H1 (cell line): ENCODE results near the gene NUMB. TPM values are rescaled to one million over a fixed set of nuclear protein-coding genes. Genes with fewer than 3 reads are reported as not detected.

Source experiments
- CTCF ChIA-PET: fragments of 300-600 bp; sonication (Branson Sonifier 250); formaldehyde crosslinking; loops from one replicate; lab custom pipeline; 2021; ENCODE audit not compliant: partially characterized antibody; lab: Charles Lee
- POLR2A ChIA-PET: fragments of 300-600 bp; sonication (Branson Sonifier 250); formaldehyde crosslinking; loops from one replicate; lab custom pipeline; 2021; ENCODE audit warnings: inconsistent platforms; ENCODE audit not compliant: partially characterized antibody; lab: Charles Lee
- DNase-seq, 2 experiments: peaks; one replicate each; pipeline versions ENCODE4 v3.0.0 to v3.0.0-alpha.2; 2010 to 2022; ENCODE audit warnings: low spot score in 2 of 2, low read depth in 1 of 2, mixed read lengths in 1 of 2
- FAIRE-seq: peaks from 2 replicates; lab custom pipeline; 2011; peaks lifted over from hg19 to GRCh38; lab: Jason Lieb, UNC
- H2AFZ ChIP-seq: 2 replicates; pipeline ENCODE4 v1.8.1; 2012; ENCODE audit warnings: low read length, inconsistent platforms
- H2AK5ac ChIP-seq: 2 replicates; pipeline ENCODE4 v1.6.1; 2013; ENCODE audit warnings: low read depth, low read length
- H2BK120ac ChIP-seq: replicated peaks from 2 replicates; pipeline ENCODE3; 2013; ENCODE audit warnings: low read depth, low read length, inconsistent platforms
- H2BK12ac ChIP-seq: 2 replicates; pipeline ENCODE4 v1.6.1; 2013; ENCODE audit warnings: low read depth, low read length
- H2BK15ac ChIP-seq: 2 replicates; pipeline ENCODE4 v1.6.1; 2013; ENCODE audit warnings: low read length
- H2BK20ac ChIP-seq: 2 replicates; pipeline ENCODE4 v1.6.1; 2013; ENCODE audit warnings: low read length
- H2BK5ac ChIP-seq: 2 replicates; pipeline ENCODE4 v1.6.1; 2013; ENCODE audit warnings: low read depth, low read length
- H3K14ac ChIP-seq: 2 replicates; pipeline ENCODE4 v1.6.1; 2013; ENCODE audit warnings: inconsistent platforms; ENCODE audit not compliant: insufficient read length
- H3K18ac ChIP-seq: 2 replicates; pipeline ENCODE4 v1.6.1; 2013; ENCODE audit warnings: low read length; ENCODE audit errors: extremely low read depth
- H3K23ac ChIP-seq: 2 replicates; pipeline ENCODE4 v1.6.1; 2013; ENCODE audit warnings: inconsistent platforms; ENCODE audit not compliant: insufficient read length
- H3K23me2 ChIP-seq: 2 replicates; pipeline ENCODE4 v1.6.1; 2013; ENCODE audit warnings: low read depth, low read length
- H3K27ac ChIP-seq: 2 replicates; pipeline ENCODE4 v1.6.1; 2011; ENCODE audit warnings: low read depth, low read length, inconsistent platforms
- H3K27me3 ChIP-seq, 4 experiments: replicated peaks in 1 of 4; 1 replicate in 1 of 4; 2 replicates in 3 of 4; pipeline versions ENCODE4 v1.6.1 to v1.8.1; 2011 to 2013; ENCODE audit warnings: low read length in 3 of 4, mild to moderate bottlenecking in 3 of 4, inconsistent platforms in 2 of 4, mixed read lengths in 2 of 4, moderate library complexity in 1 of 4; ENCODE audit not compliant: control insufficient read depth in 3 of 4, insufficient read depth in 3 of 4; ENCODE audit errors: extremely low read depth in 1 of 4
- H3K36me3 ChIP-seq, 4 experiments: 2 replicates each; pipeline versions ENCODE4 v1.6.1 to v1.8.1; 2011 to 2013; ENCODE audit warnings: mild to moderate bottlenecking in 4 of 4, low read length in 3 of 4, moderate library complexity in 2 of 4, control low read depth in 1 of 4, inconsistent platforms in 1 of 4; ENCODE audit not compliant: insufficient read depth in 4 of 4, control insufficient read depth in 2 of 4
- H3K4ac ChIP-seq: replicated peaks from 2 replicates; pipeline ENCODE3; 2013; ENCODE audit warnings: low read length, low read depth, mixed read lengths, inconsistent platforms; ENCODE audit not compliant: insufficient read length
- H3K4me1 ChIP-seq, 4 experiments: replicated peaks in 1 of 4; 1 replicate in 1 of 4; 2 replicates in 3 of 4; pipeline versions ENCODE4 v1.6.1 to v1.8.1; 2011 to 2013; ENCODE audit warnings: low read length in 3 of 4, inconsistent platforms in 2 of 4, mixed read lengths in 1 of 4; ENCODE audit not compliant: insufficient read depth in 4 of 4, control insufficient read depth in 3 of 4
- H3K4me2 ChIP-seq, 2 experiments: 2 replicates each; pipeline versions ENCODE4 v1.6.1 to v1.8.1; 2011 to 2013; ENCODE audit warnings: low read depth in 2 of 2, low read length in 2 of 2, control low read depth in 1 of 2, inconsistent platforms in 1 of 2, mild to moderate bottlenecking in 1 of 2; ENCODE audit not compliant: insufficient read depth in 1 of 2
- H3K4me3 ChIP-seq, 4 experiments: fragments of 200-600, 300-600 bp in 1 of 4; sonication (generic), shearing (Covaris generic), sonication (Bioruptor Twin) in 1 of 4; 2 replicates each; pipeline versions ENCODE4 v1.5.1 to v1.8.1; 2011 to 2016; ENCODE audit warnings: low read length in 4 of 4, low read depth in 3 of 4, control low read depth in 2 of 4, inconsistent platforms in 2 of 4, mild to moderate bottlenecking in 2 of 4, mixed read lengths in 1 of 4, moderate library complexity in 1 of 4; ENCODE audit not compliant: insufficient read depth in 2 of 4; ENCODE audit errors: extremely low read depth in 1 of 4
- H3K56ac ChIP-seq: replicated peaks from 2 replicates; pipeline ENCODE3; 2013; ENCODE audit warnings: low read depth, mild to moderate bottlenecking, mixed read lengths, low read length, inconsistent platforms; ENCODE audit not compliant: insufficient read length
- H3K79me1 ChIP-seq: 2 replicates; pipeline ENCODE4 v1.6.1; 2013; ENCODE audit warnings: low read depth, low read length, control low read depth
- H3K79me2 ChIP-seq, 2 experiments: 2 replicates each; pipeline versions ENCODE4 v1.6.1 to v1.8.1; 2012 to 2013; ENCODE audit warnings: low read length in 2 of 2, mild to moderate bottlenecking in 2 of 2, inconsistent platforms in 1 of 2; ENCODE audit not compliant: insufficient read depth in 2 of 2, control insufficient read depth in 1 of 2
- H3K9ac ChIP-seq, 4 experiments: replicated peaks in 1 of 4; 1 replicate in 1 of 4; 2 replicates in 3 of 4; pipeline versions ENCODE4 v1.6.1 to v1.8.1; 2011 to 2013; ENCODE audit warnings: low read depth in 3 of 4, low read length in 3 of 4, control low read depth in 2 of 4, mild to moderate bottlenecking in 2 of 4, moderate library complexity in 2 of 4, inconsistent platforms in 1 of 4; ENCODE audit errors: extremely low read depth in 1 of 4
- H3K9me3 ChIP-seq, 2 experiments: 2 replicates each; pipeline versions ENCODE4 v1.6.1 to v1.8.1; 2012 to 2013; ENCODE audit warnings: mild to moderate bottlenecking in 2 of 2, moderate library complexity in 2 of 2, control low read depth in 1 of 2, inconsistent platforms in 1 of 2, low read depth in 1 of 2, low read length in 1 of 2, mixed read lengths in 1 of 2; ENCODE audit not compliant: insufficient read depth in 2 of 2
- H4K20me1 ChIP-seq, 2 experiments: replicated peaks in 1 of 2; 2 replicates each; pipeline versions ENCODE3 to v1.8.1; 2011 to 2013; ENCODE audit warnings: inconsistent platforms in 2 of 2, low read length in 2 of 2, mild to moderate bottlenecking in 1 of 2; ENCODE audit not compliant: insufficient read depth in 2 of 2, control insufficient read depth in 1 of 2
- H4K5ac ChIP-seq: 2 replicates; pipeline ENCODE4 v1.6.1; 2013; ENCODE audit warnings: low read length, low read depth, mixed read lengths, inconsistent platforms; ENCODE audit not compliant: insufficient read length
- H4K8ac ChIP-seq: 2 replicates; pipeline ENCODE4 v1.8.0; 2013; ENCODE audit warnings: mild to moderate bottlenecking, moderate library complexity, low read length, inconsistent platforms; ENCODE audit not compliant: insufficient read depth; ENCODE audit errors: extremely low read depth
- H4K91ac ChIP-seq: replicated peaks from 2 replicates; pipeline ENCODE3; 2013; ENCODE audit warnings: low read length, mixed read lengths, inconsistent platforms; ENCODE audit not compliant: insufficient read length
- CBX5 ChIP-seq: fragments of 300-800, 300-1000 bp; sonication (generic); IDR thresholded peaks from 2 replicates; pipeline ENCODE4 v1.7.1; 2016; ENCODE audit warnings: antibody characterized with exemption, low read length, low read depth
- CREB1 ChIP-seq: IDR thresholded peaks from 2 replicates; pipeline ENCODE4 v1.6.1; 2012; ENCODE audit warnings: inconsistent platforms
- CTBP2 ChIP-seq: IDR thresholded peaks from 2 replicates; pipeline ENCODE4 v1.7.0; 2011; ENCODE audit warnings: borderline replicate concordance, mild to moderate bottlenecking, moderate library complexity, mixed read lengths, low read length; ENCODE audit not compliant: insufficient read depth, insufficient read length
- E2F6 ChIP-seq: IDR thresholded peaks from 2 replicates; pipeline ENCODE4 v1.6.1; 2012; ENCODE audit warnings: inconsistent platforms
- FOSL1 ChIP-seq: IDR thresholded peaks from 2 replicates; pipeline ENCODE4 v1.6.1; 2011; ENCODE audit warnings: mild to moderate bottlenecking, low read depth, low read length, moderate library complexity; ENCODE audit not compliant: insufficient read depth
- HDAC6 ChIP-seq: IDR thresholded peaks from one replicate; pipeline ENCODE4 v1.7.1; 2012; ENCODE audit warnings: low read depth, mild to moderate bottlenecking, inconsistent platforms, low read length, moderate library complexity
- RFX5 ChIP-seq: IDR thresholded peaks from 2 replicates; pipeline ENCODE4 v1.6.1; 2011; ENCODE audit warnings: low read depth, low read length, improper control_type of control experiment, borderline replicate concordance
- SIX5 ChIP-seq: IDR thresholded peaks from 2 replicates; pipeline ENCODE4 v1.6.1; 2011; ENCODE audit warnings: mild to moderate bottlenecking, low read depth, low read length
- SRF ChIP-seq: IDR thresholded peaks from 2 replicates; pipeline ENCODE4 v1.6.1; 2011; ENCODE audit warnings: mild to moderate bottlenecking, low read depth, low read length, moderate library complexity
- USF2 ChIP-seq: IDR thresholded peaks from 2 replicates; pipeline ENCODE4 v1.6.1; 2011; ENCODE audit warnings: low read length, improper control_type of control experiment
- YY1 ChIP-seq: IDR thresholded peaks from 2 replicates; pipeline ENCODE4 v1.6.1; 2011; ENCODE audit warnings: low read depth, mild to moderate bottlenecking, low read length
- ZNF274 ChIP-seq: IDR thresholded peaks from 2 replicates; pipeline ENCODE4 v1.7.0; 2012; ENCODE audit warnings: low read length, borderline replicate concordance; ENCODE audit errors: extremely low read depth
- WGBS, 2 experiments: shearing (Covaris generic) in 1 of 2; methylation state at CpG; one replicate each; pipeline versions ENCODE4 v1.1.6 to v1.1.7; 2013 to 2015; ENCODE audit warnings: low lambda C conversion rate in 2 of 2, mixed read lengths in 2 of 2, inconsistent platforms in 1 of 2, low coverage in 1 of 2, missing lambda C conversion rate in 1 of 2; ENCODE audit not compliant: insufficient replicate concordance in 2 of 2, insufficient coverage in 1 of 2, insufficient read length in 1 of 2; ENCODE audit errors: extremely low coverage in 1 of 2, missing lambda C conversion rate in 1 of 2; 5-methylcytosine and 5-hydroxymethylcytosine counted together
- polyA plus RNA-seq, 7 experiments: library from polyadenylated mRNA; depleted of rRNA in 3 of 7; stranded (reverse) in 5 of 7; unstranded in 2 of 7; fragments of >200 nt in 5 of 7; fragments of 200-250 nt in 2 of 7; gene quantifications; 1 replicate in 5 of 7; 2 replicates in 1 of 7; 4 replicates in 1 of 7; pipeline versions ENCODE4 v1.2.1 to v1.2.3, GENCODE V29; 2011 to 2013; ENCODE audit warnings: missing spikeins in 2 of 7, mixed read lengths in 2 of 7
- total RNA-seq: library from RNA; stranded (reverse); fragmentation: NEBNext Ultra II Directional; extraction: Animal tissue kit (Norgen Biotek cat#: 25700); gene quantifications from 2 replicates; pipeline ENCODE4 v1.2.1, GENCODE V29; 2021

The NUMB gene
- total and polyA plus RNA-seq, 2 of the 8 experiments (the other 6 are each of a cell fraction or from before 2014, with no cell fraction given): 54.3 to 78.1 TPM

GRCh38 chr14:73255693-73256225, 202.6 kb downstream of the NUMB start:
- H2BK5ac ChIP-seq: no peak overlapping the region
- POLR2A ChIA-PET: interaction anchor here (0.6 kb wide), 1 partner anchor 17 kb away, joined by 3 read pairs; no protein-coding TSS in a partner anchor
- no peak overlapping the region for H3K18ac ChIP-seq
- no peak overlapping the region for H2BK20ac ChIP-seq
- no peaks in the 10 kb centered on the region for H3K9me3 ChIP-seq
- H3K4me2 ChIP-seq: no peak overlapping the region
- no peaks in the 10 kb centered on the region for H3K79me2 ChIP-seq
- H2BK120ac ChIP-seq: no peak overlapping the region
- H3K9ac ChIP-seq: no peak overlapping the region
- H3K23me2 ChIP-seq: no peaks in the 10 kb centered on the region
- CTCF ChIA-PET: interaction anchor here (0.9 kb wide), 1 partner anchor 216 kb away, joined by 4 read pairs; no protein-coding TSS in a partner anchor
- FAIRE-seq: no peak
- H3K23ac ChIP-seq: no peak overlapping the region
- H3K4ac ChIP-seq: no peak overlapping the region
- H2AFZ ChIP-seq: no peak overlapping the region
- no peak overlapping the region for H2BK12ac ChIP-seq
- H4K8ac ChIP-seq: no peak overlapping the region
- H4K5ac ChIP-seq: no peak overlapping the region
- H2AK5ac ChIP-seq: no peak overlapping the region
- no peaks in the 10 kb centered on the region for H3K79me1 ChIP-seq
- H4K20me1 ChIP-seq: peaks cover 0 to 7% of the 10 kb centered on the region in 2 experiments
- no peak overlapping the region for H3K4me3 ChIP-seq
- peak overlapping the region; percentile 23; the same call in 1 of the 2 replicates for H2BK15ac ChIP-seq
- no peaks in the 10 kb centered on the region for H3K4me1 ChIP-seq
- no peak overlapping the region for H3K27ac ChIP-seq
- no peak overlapping the region for H3K14ac ChIP-seq
- no peaks in the 10 kb centered on the region for H3K27me3 ChIP-seq
- 90% methylated on average over 9 of the region's 9 CpGs; no CpG with 5 or more reads in 1 of the 2 experiments for WGBS, 2 experiments
- no peak for DNase-seq
- no peak overlapping the region for H3K56ac ChIP-seq
- no peak overlapping the region for H4K91ac ChIP-seq
- peaks cover 0 to 20% (median 10%) of the 10 kb centered on the region in 4 experiments; a peak in 5 of 8 replicates for H3K36me3 ChIP-seq
- TF ChIP-seq CTBP2: no peak
- TF ChIP-seq CREB1: no peak
- no peak for TF ChIP-seq ZNF274
- TF ChIP-seq E2F6: no peak
- TF ChIP-seq FOSL1: no peak
- TF ChIP-seq HDAC6: no peak
- TF ChIP-seq SRF: no peak
- no peak for TF ChIP-seq SIX5
- no peak for TF ChIP-seq YY1
- TF ChIP-seq USF2: no peak
- no peak for TF ChIP-seq RFX5
- TF ChIP-seq CBX5: no peak
